HG03432 (cell line): Measurements from ENCODE around the gene STARD5.

ENCODE experiments used
- ATAC-seq: cut with Tn5 transposase; IDR thresholded peaks from one replicate; pipeline ENCODE4 v1.9.1; 2021; ENCODE audit warnings: mild to moderate bottlenecking, moderate library complexity; ENCODE audit not compliant: unreplicated experiment

STARD5 gene

DNA sequence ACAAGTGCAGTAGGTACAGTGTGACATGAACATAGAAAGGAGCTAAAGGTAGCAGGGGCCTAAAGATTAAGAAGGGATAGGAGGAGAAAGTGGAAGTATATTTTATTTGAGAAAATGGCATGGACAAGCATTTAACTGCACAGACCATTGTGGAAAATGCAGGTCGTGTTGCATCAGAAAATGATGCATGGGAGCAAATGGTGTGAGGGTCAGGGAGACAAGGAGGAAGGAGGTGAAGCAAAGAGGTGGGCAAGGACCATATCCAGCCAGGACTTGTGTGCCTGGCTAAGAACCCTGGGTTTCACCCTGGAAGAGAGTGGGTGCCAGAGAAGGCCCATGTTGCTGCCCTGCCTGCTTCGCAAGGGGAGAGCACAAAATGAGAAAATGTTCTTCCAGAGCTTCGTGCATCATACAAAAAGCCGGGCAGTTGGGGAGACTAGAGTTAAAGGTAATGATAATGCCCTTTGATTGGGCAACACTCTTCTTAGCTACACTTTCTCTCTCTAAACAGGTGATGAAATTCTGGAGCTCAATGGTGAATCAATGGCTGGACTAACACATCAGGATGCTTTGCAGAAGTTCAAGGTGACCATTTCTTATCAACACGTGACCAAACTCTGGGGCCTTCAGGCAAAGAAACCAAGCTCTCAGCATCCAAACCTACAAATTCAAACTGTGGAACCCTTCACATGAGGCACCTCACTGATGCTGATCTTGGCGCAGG is 45.5 kb downstream of the STARD5 start:
- ATAC-seq, result no peak

DNA sequence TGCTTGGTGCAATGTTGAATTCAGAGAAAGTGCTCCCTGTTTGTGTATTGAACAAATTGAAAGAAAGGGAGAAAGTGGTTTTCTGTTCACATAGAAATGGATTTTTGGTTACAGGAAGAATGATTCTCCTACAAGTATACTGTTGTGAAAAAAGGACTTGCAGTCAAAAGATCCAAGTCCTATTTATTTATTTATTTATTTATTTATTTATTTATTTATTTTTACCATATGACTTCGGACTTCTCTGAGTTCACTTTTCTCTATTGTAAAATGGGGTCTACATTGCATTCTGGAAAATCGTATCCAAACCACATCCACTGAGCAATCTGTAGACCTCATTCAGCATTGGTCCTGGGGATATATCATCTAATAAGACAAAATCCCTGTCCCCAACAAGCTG is 46.1 kb downstream of the STARD5 start:
- ATAC-seq, result no peak

DNA sequence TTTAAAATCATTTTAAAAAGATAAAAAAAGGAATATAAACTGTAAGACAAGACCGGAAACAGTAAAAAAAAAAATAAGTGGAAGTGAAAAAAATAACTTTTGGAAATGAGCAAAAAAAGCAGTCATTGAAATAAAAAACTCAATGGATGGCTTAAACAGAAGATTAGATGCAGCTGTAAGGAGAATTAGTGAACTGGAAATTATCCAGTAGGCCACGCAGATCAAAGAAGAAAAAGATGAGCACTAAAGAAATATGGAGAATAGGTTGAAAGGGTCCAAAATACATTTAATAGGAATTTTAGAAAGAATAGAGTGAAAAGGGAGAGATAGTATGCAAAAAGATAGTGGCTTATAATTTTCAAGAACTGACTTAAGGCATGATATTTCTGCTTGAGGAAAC is 47.0 kb downstream of the STARD5 start:
- ATAC-seq, result no peak

DNA sequence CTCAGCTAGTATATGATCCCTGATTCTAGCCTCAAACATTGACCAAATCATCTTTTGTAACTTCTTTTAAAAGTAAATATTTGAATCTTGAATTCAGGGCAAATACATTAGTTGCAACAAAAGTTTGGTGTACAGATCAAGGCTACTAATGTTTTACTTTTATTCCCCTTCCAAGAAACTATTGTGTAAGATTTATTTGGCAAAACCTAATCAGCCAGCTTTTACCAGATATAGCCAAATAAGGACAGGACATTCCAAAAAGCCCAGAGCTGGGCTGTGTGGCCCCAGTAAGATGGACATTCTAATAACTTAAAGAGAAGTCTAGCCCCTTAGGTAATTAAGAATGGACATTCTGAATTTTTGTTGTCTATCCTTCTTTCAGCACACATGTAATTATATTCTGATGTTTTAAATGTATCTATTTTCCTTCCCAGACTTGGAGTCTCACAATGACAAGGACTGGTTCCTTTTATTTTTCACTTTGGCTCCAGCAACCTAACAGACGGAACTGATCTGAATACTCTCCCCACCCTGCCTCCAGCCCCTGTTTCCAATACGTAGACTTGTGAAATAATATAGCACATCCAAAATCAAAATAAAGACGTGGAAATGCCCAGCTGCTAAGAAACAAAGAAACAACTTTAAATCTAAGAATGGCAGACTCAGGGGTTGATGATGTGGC is 48.1 kb downstream of the STARD5 start:
- no peak for ATAC-seq

DNA sequence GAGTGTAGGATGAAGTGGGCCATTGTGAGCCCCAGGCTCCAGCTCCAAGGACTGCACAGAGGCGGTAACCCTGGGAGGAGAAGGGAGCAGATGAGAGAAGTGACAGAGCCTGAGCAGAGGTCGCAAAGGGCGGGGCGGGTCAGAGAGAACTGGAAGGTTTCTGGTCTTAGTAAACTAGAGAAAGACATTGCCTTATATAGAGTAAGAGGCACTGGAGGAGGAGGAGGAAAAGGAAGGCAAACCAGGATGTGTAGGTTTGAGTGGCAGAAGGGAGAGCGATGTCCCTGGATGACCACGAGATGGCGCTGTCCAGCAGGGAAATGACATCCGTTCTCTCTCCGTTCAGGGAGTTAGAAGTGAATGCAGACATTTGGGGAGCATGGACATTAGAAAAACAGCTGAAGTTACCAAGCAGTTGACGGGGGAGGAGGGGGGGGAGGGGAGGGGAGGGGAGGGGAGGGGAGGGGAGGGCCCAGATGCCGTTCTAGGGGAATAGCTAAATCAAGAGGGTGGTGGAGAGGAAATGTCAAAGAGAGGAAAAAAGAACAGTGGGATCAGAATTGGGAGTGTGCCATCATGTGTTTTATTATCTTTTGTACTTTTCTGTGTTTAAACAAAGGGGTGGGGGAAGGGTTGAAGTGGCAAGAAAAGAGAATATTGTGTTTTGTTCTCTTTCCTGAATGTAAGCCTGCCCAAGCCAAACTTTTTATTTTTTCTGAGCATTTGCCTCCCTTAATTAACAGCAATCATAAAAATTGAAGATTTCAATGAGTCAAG is 48.8 kb downstream of the STARD5 start:
- ATAC-seq, result peak; percentile 85

DNA sequence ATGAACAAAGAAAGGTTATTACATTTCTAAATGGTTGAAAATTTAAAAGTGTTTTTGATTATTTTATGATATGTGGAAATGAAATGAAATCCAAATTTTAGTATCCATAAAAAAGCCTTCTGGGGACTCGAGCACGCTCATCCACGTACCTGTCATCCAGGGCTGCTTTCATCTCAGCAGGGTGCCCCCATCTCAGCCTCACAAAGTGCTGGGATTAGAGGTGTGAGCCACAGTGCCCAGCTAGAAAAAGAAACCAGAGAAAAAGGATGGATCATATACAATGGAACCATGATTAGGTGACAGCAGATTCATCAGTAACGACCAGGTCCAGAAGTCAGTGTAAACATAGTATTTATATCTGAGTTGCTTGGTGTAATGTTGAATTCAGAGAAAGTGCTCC is 49.7 kb downstream of the STARD5 start:
- no peak for ATAC-seq

DNA sequence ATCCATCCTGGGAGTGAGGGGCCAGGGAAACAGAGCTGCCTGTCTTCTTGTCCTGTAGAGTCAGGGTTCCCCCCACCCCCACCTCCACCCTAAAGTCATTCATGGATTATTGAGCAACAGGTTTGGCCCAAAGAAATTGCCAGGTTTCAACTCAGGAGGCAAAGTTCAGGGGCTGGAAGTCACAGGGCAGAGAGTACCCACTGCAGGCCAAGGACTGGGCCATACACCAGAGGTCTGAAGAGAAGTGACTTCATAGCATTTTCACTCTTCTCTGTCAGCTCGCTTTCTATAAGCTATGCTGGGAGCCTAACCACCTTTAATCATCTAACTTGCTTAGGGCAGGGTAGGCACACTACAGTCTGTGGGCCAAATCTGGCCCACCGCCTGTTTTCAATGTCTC is 50.1 kb downstream of the STARD5 start:
- ATAC-seq, result no peak

DNA sequence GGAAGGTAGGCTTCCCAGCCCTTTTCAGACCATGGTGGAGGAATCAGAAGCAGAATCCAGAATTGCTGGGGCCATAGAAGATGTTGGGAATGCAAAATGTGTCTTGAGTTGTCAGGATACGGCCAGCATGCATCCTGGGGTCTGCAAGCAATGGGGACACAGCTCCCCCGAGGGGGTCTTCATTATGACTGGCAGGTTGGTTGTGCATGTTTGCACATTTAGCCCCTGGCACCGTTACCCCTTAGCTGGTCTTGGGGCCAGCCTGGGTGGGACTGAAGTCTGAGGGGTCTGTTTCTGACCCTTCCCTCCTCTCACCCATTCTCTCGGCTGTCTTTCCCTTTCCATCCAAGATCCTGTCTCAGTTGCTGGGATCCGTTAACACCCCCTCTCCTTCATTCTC is 50.7 kb downstream of the STARD5 start:
- no peak for ATAC-seq

DNA sequence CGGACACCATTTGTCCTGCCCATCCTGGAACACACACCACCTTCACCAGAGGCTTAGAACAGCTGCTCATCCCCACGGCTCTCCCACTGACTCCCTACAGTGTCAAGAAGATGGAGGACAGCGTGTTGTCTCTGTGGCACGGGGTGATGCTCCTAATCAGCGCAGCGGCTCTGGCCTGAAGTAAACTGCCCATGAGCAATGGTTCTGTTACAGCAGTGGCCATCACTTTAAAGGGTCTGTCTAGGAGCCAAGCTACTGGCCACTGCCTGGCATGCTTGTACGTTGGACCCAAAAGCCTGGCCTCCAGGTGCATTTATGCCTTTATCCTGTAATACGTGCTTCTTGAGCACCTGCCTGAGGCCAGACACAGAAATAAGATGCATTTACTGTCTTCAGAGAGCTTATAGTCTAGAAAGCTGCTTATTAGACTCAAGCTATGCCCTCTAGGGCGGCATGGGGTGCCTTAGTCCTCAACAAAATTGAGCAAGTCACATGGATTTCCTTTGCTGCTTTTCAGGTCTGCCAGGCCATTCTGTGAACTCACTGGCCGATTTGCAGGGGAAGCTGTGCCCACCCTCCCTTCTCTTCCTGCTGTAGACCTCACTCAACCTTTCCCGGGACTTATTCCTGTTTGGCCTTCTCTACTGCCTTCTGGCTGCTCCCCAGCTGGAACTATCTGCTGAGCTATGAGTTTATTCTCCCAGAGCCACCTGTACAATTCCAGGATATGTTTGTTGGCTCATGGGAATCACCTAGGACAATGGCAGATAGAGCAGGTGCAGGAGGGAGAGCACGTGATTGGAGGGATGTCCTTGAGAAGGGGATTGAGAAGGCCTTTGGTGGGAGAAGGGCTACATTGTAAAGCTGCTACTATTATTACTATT is 51.9 kb downstream of the STARD5 start:
- no peak for ATAC-seq

DNA sequence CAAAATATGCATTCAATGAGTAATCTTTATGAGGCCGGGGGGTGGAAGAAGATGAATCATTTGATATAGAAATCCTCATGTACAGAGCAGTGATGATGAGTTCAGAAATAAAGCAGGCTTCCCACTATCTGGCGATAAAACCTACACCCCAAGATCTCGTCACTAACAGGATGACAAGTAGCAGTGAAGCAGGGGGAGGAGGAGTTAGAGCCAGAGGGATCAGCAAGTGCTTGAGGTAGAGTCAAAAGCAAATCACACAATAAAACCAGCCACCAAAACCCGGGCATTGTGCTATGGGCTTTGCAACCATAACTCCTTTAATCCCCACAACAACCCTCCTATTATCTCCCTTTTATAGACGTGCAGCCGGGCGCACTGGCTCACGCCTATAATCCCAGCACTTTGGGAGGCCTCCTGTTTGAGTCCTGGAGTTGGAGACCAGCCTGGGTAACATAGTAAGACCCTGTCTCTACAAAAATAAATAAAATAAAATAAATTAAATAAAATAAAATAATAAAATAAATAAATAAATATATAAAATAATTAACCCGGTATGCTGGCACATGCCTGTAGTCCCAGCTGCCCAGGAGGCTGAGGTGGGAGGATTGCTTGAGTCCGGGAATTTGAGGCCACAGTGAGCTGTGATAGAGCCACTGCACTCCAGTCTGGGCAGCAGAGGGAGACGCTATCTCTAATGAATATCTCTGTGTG is 53.0 kb downstream of the STARD5 start:
- no peak for ATAC-seq

DNA sequence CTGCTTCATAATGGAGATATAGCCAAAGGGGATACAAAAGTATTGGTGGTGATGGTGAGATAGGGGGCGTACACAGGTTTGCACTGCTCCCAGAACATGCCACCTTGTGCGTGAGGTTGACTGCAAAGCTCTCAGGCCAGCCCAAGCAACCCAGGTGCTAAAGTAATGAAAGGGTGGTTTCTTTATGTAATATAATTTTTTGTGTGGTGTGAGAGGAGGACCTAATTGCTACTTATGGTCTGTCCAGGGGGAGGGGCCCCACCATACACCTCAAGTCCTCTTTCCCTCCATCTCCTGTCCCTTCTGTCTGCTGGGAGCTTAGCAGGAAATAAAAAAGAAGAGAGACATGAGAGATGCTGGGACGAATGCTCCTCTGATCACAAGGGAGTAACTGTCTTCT is 53.8 kb downstream of the STARD5 start:
- ATAC-seq, result no peak

DNA sequence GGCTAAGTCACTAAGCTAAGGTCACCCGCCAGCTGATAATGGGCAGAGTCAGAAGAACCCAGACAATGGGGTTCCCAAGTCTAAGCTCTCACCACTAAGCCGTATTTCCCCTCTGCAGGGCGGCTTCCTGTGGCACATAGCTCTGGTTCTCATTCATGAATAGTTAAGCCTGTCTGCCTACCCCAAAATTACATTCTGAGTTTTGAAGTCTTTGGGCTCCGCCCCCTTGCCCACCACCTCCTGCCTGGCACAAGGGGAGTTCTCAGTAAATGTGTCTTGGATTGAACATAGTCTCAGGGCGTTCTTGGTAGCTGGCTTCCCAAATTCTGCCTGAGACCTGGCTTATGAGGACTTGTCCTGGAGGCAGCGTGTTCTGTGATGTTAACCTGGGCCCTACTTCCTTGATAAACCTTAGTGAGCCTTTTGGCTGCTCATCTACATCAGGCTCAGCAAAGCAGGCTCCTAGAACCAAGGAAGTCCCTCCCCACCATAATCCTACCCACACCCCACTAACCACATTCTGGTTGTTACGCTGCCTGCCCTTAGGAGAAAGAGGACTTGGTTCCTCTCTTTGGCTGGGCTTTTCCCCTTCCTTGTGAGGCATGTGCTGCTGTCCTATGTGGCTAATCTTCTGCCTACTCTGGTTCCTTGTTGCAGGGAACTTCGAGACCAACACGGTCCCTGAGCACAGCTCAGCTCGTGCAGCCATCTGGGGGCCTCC is 54.9 kb downstream of the STARD5 start:
- no peak for ATAC-seq

DNA sequence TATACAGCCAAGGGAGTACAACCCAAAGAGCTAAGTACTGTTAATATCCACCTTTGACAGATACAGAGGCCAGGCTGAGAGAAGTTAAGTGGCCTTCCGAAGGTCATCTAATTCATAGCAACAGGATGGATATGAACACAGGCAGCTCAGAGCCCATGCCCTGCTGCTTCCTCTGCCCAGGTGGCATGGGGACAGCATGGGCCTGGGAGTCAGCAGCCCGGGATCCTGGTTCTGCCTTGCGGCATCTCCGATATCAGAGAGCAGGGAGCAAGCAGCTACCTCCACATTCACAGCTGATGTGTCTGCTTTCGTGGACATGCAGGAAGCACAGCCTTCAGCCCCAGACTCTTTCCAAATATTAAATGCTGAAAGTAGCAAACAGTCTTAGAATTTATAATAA is 55.6 kb downstream of the STARD5 start:
- no peak for ATAC-seq

DNA sequence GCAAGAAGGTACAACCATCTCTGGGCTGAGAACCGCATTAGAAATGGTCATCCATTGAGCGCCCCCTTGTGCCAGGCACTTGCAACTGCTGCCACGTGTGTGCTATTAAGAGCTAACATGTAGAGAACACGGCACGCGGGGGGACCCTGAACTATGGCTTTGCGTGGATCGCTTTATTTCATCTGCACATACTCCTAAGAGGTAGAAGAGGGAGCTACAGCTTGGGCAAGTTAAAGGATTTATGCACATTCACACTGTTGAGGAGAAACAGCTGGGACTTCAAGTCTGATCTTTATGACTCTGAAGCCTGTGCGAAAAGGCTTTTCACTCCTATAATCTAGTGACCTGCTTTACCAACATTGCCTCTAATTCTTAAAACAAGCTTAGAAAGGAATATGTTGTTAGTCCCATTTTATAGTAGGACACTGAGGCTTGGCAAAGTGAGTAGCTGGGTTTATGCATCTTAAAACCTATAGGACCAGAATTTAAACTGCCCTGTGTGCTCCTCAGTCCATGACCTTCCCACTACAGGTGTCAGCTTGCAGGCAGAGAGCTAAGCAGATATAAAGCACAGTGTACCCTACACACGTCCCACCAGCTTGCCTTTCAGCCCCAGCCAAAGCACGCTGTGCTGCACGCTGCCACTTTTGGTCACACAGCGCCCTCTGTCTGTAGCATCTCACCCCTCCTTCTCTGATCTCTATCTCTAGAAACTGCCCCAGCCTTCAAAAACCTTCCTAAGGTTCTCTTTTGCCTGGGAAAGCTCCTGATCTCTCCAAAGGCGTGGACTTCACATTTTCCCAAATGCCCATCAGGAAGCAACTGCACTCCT is 57.8 kb downstream of the STARD5 start:
- ATAC-seq, result peak; percentile 75

DNA sequence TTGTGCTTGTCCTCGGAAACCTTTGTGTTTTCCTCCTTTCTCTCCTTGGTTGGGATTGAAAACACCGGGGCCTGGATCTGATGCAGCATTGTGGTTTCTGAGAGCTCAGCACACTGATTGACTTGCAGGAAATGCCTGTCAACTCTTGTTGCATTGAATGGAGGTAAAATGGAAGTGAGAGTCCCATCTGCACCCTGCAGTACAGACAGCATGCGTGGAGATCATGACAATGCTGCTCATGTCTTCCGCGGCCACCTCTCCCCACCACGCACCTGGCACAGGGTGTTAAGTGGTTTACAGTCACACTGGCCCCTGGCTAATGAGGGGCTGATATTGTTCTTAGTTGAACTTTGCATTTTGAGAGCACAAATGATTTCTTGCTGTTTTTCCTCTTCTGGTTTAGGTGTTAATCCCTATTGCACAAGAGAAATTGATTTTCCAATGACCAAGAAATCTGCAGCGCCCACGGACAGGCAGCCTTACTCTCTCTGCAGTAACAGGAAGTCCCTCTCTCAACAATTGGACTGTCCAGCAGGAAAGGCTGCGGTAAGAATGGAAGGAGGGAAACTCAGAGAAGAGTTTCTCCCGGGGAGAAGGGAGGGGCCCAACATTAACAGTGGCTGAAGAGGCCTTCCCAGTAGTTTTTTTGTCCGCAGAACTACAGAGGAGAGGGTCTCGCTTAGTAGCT is 58.5 kb downstream of the STARD5 start:
- ATAC-seq, result peak; percentile 12

DNA sequence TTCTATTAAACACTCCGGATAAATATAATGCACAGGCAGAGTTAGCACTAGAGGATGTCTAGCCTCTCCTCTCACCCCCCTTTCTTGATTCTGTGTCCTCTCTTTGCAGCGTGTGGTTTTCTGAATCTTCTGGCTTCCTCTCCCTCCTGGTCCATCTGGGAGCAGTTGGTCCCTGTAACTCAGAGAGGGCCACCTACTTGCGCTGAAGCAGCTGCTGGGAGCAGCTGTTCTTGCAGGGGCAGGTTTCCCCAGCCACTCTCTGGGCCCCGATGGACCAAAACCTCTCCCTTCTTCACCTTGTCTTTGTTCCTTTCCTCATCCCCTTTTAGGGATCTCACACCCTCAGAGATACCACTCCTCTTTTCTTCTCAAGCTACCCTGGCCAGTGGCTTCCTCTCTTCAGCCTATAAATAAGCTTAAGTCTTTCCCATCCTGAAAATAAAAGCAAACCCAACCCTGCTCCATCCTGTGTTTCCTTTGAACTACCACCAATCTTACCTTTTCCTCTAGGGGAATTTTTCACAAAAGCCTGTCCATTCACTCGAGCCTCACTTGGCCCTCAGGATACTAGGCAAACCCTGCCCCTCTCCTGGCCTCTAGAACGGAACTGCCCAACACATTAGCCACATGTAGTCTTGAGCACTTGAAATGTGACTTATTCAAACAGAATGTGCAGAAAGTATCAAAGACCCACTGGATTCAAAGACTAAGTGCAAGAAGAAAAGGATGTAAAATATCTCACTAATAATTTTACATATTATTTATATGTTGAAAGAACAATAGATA is 59.7 kb downstream of the STARD5 start:
- no peak for ATAC-seq

DNA sequence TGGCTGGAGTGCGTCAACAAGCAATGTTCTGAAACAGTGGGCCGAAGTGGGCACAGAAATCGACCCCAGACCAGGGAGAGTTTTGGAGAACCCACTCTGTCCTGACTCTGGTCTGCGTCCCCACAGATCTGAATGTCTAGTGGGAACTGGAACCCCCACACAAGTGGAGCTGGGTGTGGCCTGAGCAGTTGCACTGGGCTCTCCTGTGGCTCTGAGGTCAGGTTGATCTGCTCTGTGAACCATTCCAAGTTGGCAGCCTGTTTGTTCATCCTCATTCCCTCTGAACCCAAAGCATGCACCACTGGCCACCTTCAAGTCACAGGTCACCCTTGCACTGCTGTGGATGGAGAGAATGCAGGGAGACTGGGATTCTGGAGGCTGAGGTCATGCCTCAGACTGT is 60.5 kb downstream of the STARD5 start:
- ATAC-seq, result no peak
